ENCODE data around the gene GTPBP1. TPM values are rescaled to one million over a fixed set of nuclear protein-coding genes. Genes with fewer than 3 reads are reported as not detected.

GTPBP1 gene
- 10 to 100 TPM; 53.1 to 79.9 (median 72.7) TPM for total RNA-seq

DNA sequence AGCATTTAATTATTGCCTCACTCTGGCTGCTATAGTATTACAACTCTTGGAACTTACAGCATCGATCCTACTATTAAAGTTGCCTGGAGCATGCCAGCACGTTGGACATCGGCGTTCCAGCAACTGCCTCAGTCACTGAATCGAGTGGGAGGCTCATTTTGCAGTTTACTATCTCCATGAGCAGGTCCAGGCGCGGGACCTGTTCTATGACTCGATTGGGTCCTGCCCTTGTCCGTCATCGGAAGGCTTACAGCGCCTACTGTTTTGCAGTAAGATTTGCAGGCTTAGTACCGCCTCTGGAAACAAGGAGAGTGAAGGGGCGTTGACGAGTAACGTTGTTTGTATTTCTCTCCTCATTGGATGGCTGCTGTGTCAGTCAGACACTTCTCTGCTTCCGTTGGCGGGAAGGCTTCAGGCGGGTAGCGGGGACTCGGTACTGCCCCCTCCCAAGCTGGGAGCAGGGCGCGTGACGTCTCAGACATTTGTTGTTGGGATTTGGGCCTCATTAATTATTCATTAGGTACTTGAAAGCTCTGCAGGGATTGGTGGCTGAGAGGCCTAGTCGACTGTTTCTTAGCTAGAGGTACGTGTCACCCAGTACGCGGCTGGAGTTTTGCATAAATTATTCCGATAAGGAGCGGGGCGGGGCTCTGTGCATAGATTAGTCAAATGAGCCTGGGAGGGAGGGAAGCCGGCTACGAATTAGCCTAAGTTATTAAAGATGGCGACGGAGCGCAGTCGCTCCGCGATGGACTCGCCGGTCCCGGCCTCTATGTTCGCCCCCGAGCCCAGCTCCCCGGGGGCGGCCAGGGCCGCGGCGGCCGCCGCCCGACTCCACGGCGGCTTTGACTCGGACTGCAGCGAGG is at the start of gene GTPBP1:
GTPBP1 (plus strand) TSS at position 710 of the 866 bp plus-strand sequence; CDS start at position 722, 12 bp downstream.
- H3K4me3 ChIP-seq (ENCODE audit: low read depth, poor library complexity, severe bottlenecking), result peak within 1 kb of the TSS; percentile 85
- peak; percentile 99 to 100 for DNase-seq (ENCODE audit: low spot score in 2 of 2)
- WGBS, 2 donors, result 0 to 1% methylated on average over 46 to 54 of the region's 55 CpGs
- TF ChIP-seq POLR2A (IDR thresholded peaks at IDR 0.05), result peak in 1 of 2 donors; percentile 41
- no peak for TF ChIP-seq CTCF (IDR thresholded peaks at IDR 0.05)
- intact Hi-C loops (cut with DNase I; ENCODE audit: low total_unique reads), result no loop called here

DNA sequence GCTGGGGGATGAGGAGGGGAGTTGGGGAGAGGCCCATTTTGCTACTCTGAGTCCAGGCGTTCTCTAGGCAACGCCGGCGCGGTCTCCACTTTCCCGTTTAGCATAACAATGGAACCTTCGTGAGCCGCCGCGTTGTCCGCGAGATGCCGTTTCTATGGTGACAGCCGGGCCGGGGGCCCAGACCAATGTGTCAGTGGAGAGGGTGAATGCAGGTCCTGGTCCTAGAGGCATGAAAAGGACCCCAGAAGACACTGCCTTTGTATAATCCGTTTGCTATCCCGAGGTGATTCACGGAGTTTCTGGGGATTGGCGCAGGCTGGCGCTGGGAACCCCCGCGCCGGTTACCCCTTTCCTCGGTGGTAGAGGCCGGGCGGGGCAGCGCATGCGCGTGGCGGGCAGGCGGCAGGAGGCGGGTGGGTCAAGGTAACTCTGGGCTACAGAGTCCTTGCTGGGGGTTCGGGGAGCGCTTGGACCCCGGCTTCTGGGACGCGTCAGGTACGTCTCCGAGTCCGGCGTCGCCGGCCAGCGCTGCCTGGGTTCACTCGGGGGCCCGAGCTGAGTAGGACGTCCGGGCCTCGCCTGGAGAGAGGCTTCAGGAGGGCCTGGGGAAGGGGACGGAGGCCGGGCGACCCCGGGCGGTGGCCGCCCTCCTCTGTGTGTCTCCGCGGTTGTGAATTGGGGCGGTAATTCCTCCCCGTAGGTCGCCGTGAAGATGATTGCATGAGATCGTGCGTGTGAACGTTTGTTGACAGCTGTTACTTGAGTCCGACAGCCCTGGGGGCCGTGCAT is 49.3 kb upstream of the GTPBP1 start, which contains the start of the genes CBY1 and FAM227A:
CBY1 (plus strand) TSS at position 383 of the 789 bp plus-strand sequence. CDS start 11,417 bp downstream, outside the sequence.
FAM227A (minus strand) TSS at position 137 of the 789 bp plus-strand sequence. CDS start 6,224 bp downstream, outside the sequence.
- intact Hi-C loops (cut with DNase I; ENCODE audit: low total_unique reads), result no loop called here
- peak within 1 kb of the TSS; percentile 97 for H3K4me3 ChIP-seq (ENCODE audit: low read depth, poor library complexity, severe bottlenecking)
- WGBS, 2 donors, result 0% methylated on average over 43 to 63 of the region's 66 CpGs
- TF ChIP-seq CTCF (IDR thresholded peaks at IDR 0.05), result no peak
- peak in 1 of 2 donors; percentile 42 for TF ChIP-seq POLR2A (IDR thresholded peaks at IDR 0.05)
- peak; percentile 76 to 96 for DNase-seq (ENCODE audit: low spot score in 2 of 2)

DNA sequence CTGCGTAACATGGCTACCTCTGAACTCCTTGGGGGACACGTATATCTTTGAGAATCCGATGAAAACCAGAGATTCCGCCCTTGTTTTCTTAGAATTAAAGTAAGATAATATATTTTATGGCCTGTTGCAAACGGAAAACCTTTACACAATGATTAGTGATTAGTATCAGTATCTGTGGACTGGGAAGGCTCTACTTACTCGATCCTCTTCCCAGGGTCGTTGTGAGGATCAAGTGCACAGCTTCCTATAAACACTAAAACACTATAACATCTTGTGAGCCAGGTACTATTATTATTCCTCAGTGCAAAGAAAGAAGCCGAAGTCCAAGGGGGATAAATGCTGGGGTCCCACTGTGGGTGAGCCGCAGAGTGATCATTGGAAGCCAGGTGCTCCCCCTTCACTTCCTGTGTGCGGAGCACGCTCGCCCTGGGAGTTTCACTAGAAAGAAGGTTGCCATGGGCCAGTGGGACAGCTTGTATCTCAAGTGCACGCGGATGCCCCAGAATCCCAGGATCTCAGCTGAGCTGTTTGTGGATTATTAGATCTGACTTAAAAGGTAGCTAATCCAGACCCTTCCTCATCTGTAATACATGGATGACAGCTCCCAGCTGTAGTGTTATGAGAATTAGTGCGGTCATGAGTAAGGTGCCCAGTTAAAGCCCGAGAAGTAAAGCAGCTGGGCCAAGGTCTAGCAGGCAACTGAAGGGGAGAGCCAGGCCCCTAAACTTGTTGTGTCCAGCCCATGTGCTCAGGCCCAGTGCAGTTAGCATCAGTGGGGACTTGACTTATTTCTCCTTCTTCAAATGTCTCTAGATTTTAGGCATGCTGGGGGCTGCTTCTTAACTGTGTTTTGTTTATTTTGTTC is 48.5 kb upstream of the GTPBP1 start:
- intact Hi-C loops (cut with DNase I; ENCODE audit: low total_unique reads), result no loop called here
- 8 to 10% methylated on average over 16 of the region's 16 CpGs for WGBS, 2 donors
- TF ChIP-seq POLR2A (IDR thresholded peaks at IDR 0.05) (no peak), CTCF (IDR thresholded peaks at IDR 0.05) (no peak)
- DNase-seq (ENCODE audit: low spot score in 2 of 2), result no peak
- peak overlapping the region; percentile 97 for H3K4me3 ChIP-seq (ENCODE audit: low read depth, poor library complexity, severe bottlenecking)

DNA sequence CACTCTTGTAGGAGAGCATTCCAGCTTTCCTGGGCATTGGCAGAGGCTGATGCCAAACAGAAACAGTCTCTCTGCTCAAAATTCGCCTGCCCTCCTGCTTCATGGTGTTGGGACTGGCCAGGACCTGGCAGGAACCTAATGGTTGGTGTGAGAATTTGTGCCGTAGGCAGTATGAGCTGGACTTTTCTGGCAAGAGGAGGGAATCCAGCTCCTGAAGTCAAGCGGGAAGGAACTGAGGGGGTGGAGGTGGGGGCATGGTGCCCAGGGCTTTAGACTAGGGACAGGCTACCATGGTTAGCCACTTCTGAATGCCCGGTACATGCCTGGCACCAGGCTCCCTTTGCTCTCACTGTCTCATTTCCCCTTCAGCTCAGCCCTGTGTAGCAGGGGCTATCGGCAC is 30.9 kb upstream of the GTPBP1 start:
- TF ChIP-seq POLR2A (IDR thresholded peaks at IDR 0.05) (no peak), CTCF (IDR thresholded peaks at IDR 0.05) (no peak)
- DNase-seq (ENCODE audit: low spot score in 2 of 2), result no peak
- no peak overlapping the region for H3K4me3 ChIP-seq (ENCODE audit: low read depth, poor library complexity, severe bottlenecking)
- WGBS, 2 donors, result 59 to 65% methylated on average over 5 of the region's 5 CpGs
- intact Hi-C loops (cut with DNase I; ENCODE audit: low total_unique reads), result no loop called here

GRCh38 chr22:38675833-38676232 is 29.9 kb upstream of the GTPBP1 start:
- intact Hi-C loops (cut with DNase I; ENCODE audit: low total_unique reads), result no loop called here
- 93% methylated on average over 3 of the region's 3 CpGs for WGBS, 2 donors
- DNase-seq (ENCODE audit: low spot score in 2 of 2), result no peak

More at GRCh38 chr22:38675833-38676232, 29.9 kb upstream of the GTPBP1 start:
- no peak for TF ChIP-seq POLR2A (IDR thresholded peaks at IDR 0.05)
- no peak for TF ChIP-seq CTCF (IDR thresholded peaks at IDR 0.05)
- no peak overlapping the region for H3K4me3 ChIP-seq (ENCODE audit: low read depth, poor library complexity, severe bottlenecking)

Data from lower leg skin (tissue), 4 donors.